HepG2 (cell line): ENCODE measurements around the gene HOXA10. TPM values are rescaled to one million over a fixed set of nuclear protein-coding genes. Genes with fewer than 3 reads are reported as not detected.

Source experiments
- ATAC-seq: fragments of 200-7000 bp; cut with Tn5 transposase; 3 replicates; pipeline ENCODE4 v1.9.1; 2020; ENCODE audit warnings: mild to moderate bottlenecking, moderate library complexity
- BruUV-seq: library from RNA; stranded (reverse); fragments of 400-500 nt; replicated peaks from 2 replicates; lab custom pipeline; 2021; lab: Mats Ljungman, UMichigan
- CTCF ChIA-PET: fragments of 300-600 bp; formaldehyde crosslinking; extraction: SDS; loops from one replicate; lab custom pipeline; 2021; ENCODE audit warnings: low total read pairs, inconsistent platforms, low intra/inter-chr PET ratio; lab: Yijun Ruan, JAX
- POLR2A ChIA-PET: fragments of 350-600 bp; sonication (Branson Sonifier 250); formaldehyde crosslinking; loops from one replicate; lab custom pipeline; 2020; ENCODE audit warnings: antibody characterized with exemption, inconsistent platforms; lab: Yijun Ruan, JAX
- DNase-seq: peaks from one replicate; pipeline ENCODE4 v3.0.0-alpha.2; 2015; ENCODE audit warnings: low spot score
- FAIRE-seq: peaks from 3 replicates; lab custom pipeline; 2011; peaks lifted over from hg19 to GRCh38; lab: Jason Lieb, UNC
- H2AFZ ChIP-seq: one replicate; pipeline ENCODE4 v1.6.1; 2011; ENCODE audit warnings: low read length, inconsistent platforms
- H3K27ac ChIP-seq: fragments of 300-600 bp; 3 replicates; pipeline ENCODE4 v1.8.0; 2011; ENCODE audit warnings: mixed run types, mild to moderate bottlenecking, mixed read lengths, low read length, inconsistent platforms; ENCODE audit not compliant: insufficient read depth; ENCODE audit errors: extremely low read length
- H3K27me3 ChIP-seq, 2 experiments: fragments of 200-600 bp in 1 of 2; 2 replicates in 1 of 2; 3 replicates in 1 of 2; pipeline versions ENCODE4 v1.6.0 to v1.8.0; 2011; ENCODE audit warnings: low read length in 2 of 2, mild to moderate bottlenecking in 2 of 2, moderate library complexity in 2 of 2, inconsistent platforms in 1 of 2; ENCODE audit not compliant: insufficient read depth in 2 of 2, control insufficient read depth in 1 of 2
- H3K36me3 ChIP-seq, 2 experiments: fragments of 200-600 bp in 1 of 2; replicated peaks in 1 of 2; 2 replicates in 1 of 2; 3 replicates in 1 of 2; pipeline versions ENCODE4 v1.5.1 to v1.8.0; 2011; ENCODE audit warnings: low read length in 2 of 2, inconsistent platforms in 1 of 2; ENCODE audit not compliant: insufficient read depth in 2 of 2, control insufficient read depth in 1 of 2
- H3K4me1 ChIP-seq: 2 replicates; pipeline ENCODE4 v1.5.1; 2012; ENCODE audit warnings: low read length, inconsistent platforms; ENCODE audit not compliant: insufficient read depth
- H3K4me2 ChIP-seq: 2 replicates; pipeline ENCODE4 v1.6.0; 2011; ENCODE audit warnings: low read depth, low read length, inconsistent platforms
- H3K4me3 ChIP-seq, 3 experiments: fragments of 200-600 bp in 1 of 3; sonication (generic), shearing (Covaris generic) in 1 of 3; replicated peaks in 1 of 3; 2 replicates each; pipeline ENCODE4 v1.5.1; 2011 to 2016; ENCODE audit warnings: low read length in 3 of 3, inconsistent platforms in 2 of 3, low read depth in 2 of 3, mild to moderate bottlenecking in 2 of 3, control low read depth in 1 of 3, mixed read lengths in 1 of 3; ENCODE audit not compliant: insufficient read depth in 1 of 3
- H3K79me2 ChIP-seq: one replicate; pipeline ENCODE4 v1.6.1; 2011; ENCODE audit warnings: low read length, inconsistent platforms; ENCODE audit not compliant: insufficient read depth
- H3K9ac ChIP-seq: 2 replicates; pipeline ENCODE4 v1.6.0; 2011; ENCODE audit warnings: mild to moderate bottlenecking, low read depth, low read length, inconsistent platforms; ENCODE audit not compliant: insufficient read depth
- H3K9me3 ChIP-seq: 2 replicates; pipeline ENCODE4 v1.5.1; 2012; ENCODE audit warnings: mild to moderate bottlenecking, low read length
- H4K20me1 ChIP-seq: 2 replicates; pipeline ENCODE4 v1.6.0; 2011; ENCODE audit warnings: inconsistent platforms, mild to moderate bottlenecking, low read length, moderate library complexity; ENCODE audit not compliant: insufficient read depth
- ATF4 ChIP-seq, 2 experiments: fragments of 450-650 bp in 1 of 2; sonication (generic) in 1 of 2; formaldehyde crosslinking; IDR thresholded peaks; 2 replicates each; pipeline versions ENCODE4 v1.5.0 to v1.8.0; 2020 to 2022; ENCODE audit warnings: mild to moderate bottlenecking in 1 of 2, missing genetic modification reagents in 1 of 2
- CBX2 ChIP-seq, 2 experiments: fragments of 200-600 bp in 1 of 2; sonication (generic); formaldehyde crosslinking in 1 of 2; IDR thresholded peaks; 2 replicates each; pipeline versions ENCODE4 v1.7.0 to v1.8.1; 2018 to 2022; ENCODE audit warnings: low read depth in 2 of 2, low read length in 1 of 2, mild to moderate bottlenecking in 1 of 2, missing genetic modification reagents in 1 of 2
- CEBPZ ChIP-seq: IDR thresholded peaks from 2 replicates; pipeline ENCODE4 v1.6.1; 2012; ENCODE audit warnings: low read length, improper control_type of control experiment
- GABPB1 ChIP-seq: IDR thresholded peaks from 2 replicates; pipeline ENCODE4 v1.6.1; 2016; ENCODE audit warnings: mild to moderate bottlenecking, missing genetic modification reagents, moderate library complexity, missing compliant biosample characterization
- NFYB ChIP-seq: sonication (generic); formaldehyde crosslinking; IDR thresholded peaks from 2 replicates; pipeline ENCODE4 v1.4.0; 2020; ENCODE audit warnings: missing genetic modification reagents
- PLRG1 ChIP-seq: fragments of 450-650 bp; conservative IDR thresholded peaks from 2 replicates; pipeline ENCODE4 v1.6.1; 2016
- POLR2G ChIP-seq: fragments of 200-400 bp; formaldehyde crosslinking; IDR thresholded peaks from 2 replicates; pipeline ENCODE4 v1.6.1; 2018; ENCODE audit warnings: mild to moderate bottlenecking, low read depth, low read length, moderate library complexity
- RNF2 ChIP-seq: fragments of 450-650 bp; conservative IDR thresholded peaks from 2 replicates; pipeline ENCODE4 v1.6.1; 2016; ENCODE audit warnings: low read depth
- TAF1 ChIP-seq: sonication (generic); formaldehyde crosslinking; IDR thresholded peaks from 2 replicates; pipeline ENCODE4 v1.4.0; 2020; ENCODE audit warnings: missing genetic modification reagents
- ZFP36 ChIP-seq: fragments of 150-350 bp; IDR thresholded peaks from 2 replicates; pipeline ENCODE4 v1.6.1; 2018; ENCODE audit warnings: borderline replicate concordance, low read length, low read depth; ENCODE audit not compliant: partially characterized antibody
- ZFX ChIP-seq: sonication (generic); formaldehyde crosslinking; IDR thresholded peaks from 2 replicates; pipeline ENCODE4 v1.4.0; 2020; ENCODE audit warnings: mild to moderate bottlenecking, low read depth, missing genetic modification reagents, moderate library complexity
- ZNF20 ChIP-seq: sonication (generic); formaldehyde crosslinking; IDR thresholded peaks from 2 replicates; pipeline ENCODE4 v1.4.0; 2020; ENCODE audit warnings: mild to moderate bottlenecking, moderate library complexity, missing genetic modification reagents
- ZNF263 ChIP-seq: sonication (generic); formaldehyde crosslinking; IDR thresholded peaks from 2 replicates; pipeline ENCODE4 v1.4.0; 2020; ENCODE audit warnings: missing genetic modification reagents
- ZNF296 ChIP-seq: sonication (generic); formaldehyde crosslinking; conservative IDR thresholded peaks from 2 replicates; pipeline ENCODE4 v1.5.0; 2020; ENCODE audit warnings: mild to moderate bottlenecking, missing genetic modification reagents
- ZNF724P ChIP-seq: sonication (generic); formaldehyde crosslinking; IDR thresholded peaks from 2 replicates; pipeline ENCODE4 v1.8.0; 2022; ENCODE audit warnings: missing genetic modification reagents, borderline replicate concordance
- WGBS: methylation state at CpG from one replicate; pipeline ENCODE4 v1.1.6; 2017; ENCODE audit warnings: low lambda C conversion rate; 5-methylcytosine and 5-hydroxymethylcytosine counted together
- in situ Hi-C: cut with HindIII; loops from 2 replicates; pipeline ENCODE4 v1.10.0; 2017; ENCODE audit warnings: low pct_unique_long_range_greater_than_20kb; ENCODE audit not compliant: extremely low pct_ligation_motif_present
- intact Hi-C: fragments of 100-400 bp; cut with micrococcal nuclease; formaldehyde crosslinking; loops from one replicate; pipeline ENCODE4 v1.10.0; 2022; ENCODE audit not compliant: unreplicated experiment
- polyA plus RNA-seq, 8 experiments: library from polyadenylated mRNA; depleted of rRNA in 3 of 8; stranded (reverse) in 7 of 8; unstranded in 1 of 8; fragments of >200 nt; fragmentation: Illumina TruSeq in 4 of 8; extraction: Trizol in 4 of 8; gene quantifications; 2 replicates each; pipeline versions ENCODE4 v1.2.1 to v1.2.3, GENCODE V29; 2011 to 2016; ENCODE audit warnings: low read depth in 4 of 8, missing spikeins in 1 of 8, mixed read lengths in 1 of 8; ENCODE audit not compliant: insufficient read depth in 1 of 8
- total RNA-seq, 5 experiments: library from RNA; depleted of rRNA; stranded (reverse); fragments of >200 nt; fragmentation: Illumina TruSeq; extraction: Trizol; gene quantifications; 2 replicates each; pipeline ENCODE4 v1.2.3, GENCODE V29; 2016; ENCODE audit warnings: low read depth in 1 of 5

The HOXA10 gene
- total and polyA plus RNA-seq, 2 of the 13 experiments (the other 11 are each of a cell fraction or from before 2014, with no cell fraction given), result not detected

- in situ Hi-C loops (no loop called here), intact Hi-C loops (loop anchor here (5.0 kb wide), 1 partner anchor 811 kb away; no protein-coding TSS in a partner anchor)
- ChIA-PET POLR2A (no interaction called here), CTCF (interaction anchor here (2.2 kb wide), 1 partner anchor 709 kb away, joined by 14 read pairs; no protein-coding TSS in a partner anchor)
- Histone ChIP-seq H3K27me3 (peaks cover 0 to 75% of the 10 kb centered on the region in 2 experiments; a peak in 4 of 5 replicates), H3K36me3 (no peaks in the 10 kb centered on the region), H3K9ac (no peak overlapping the region), H3K4me3 (no peak overlapping the region), H3K4me2 (no peak overlapping the region), H3K4me1 (peaks cover 15% of the 10 kb centered on the region), H2AFZ (no peak overlapping the region), H3K9me3 (no peaks in the 10 kb centered on the region), H3K27ac (no peak overlapping the region), H3K79me2 (no peaks in the 10 kb centered on the region), H4K20me1 (no peaks in the 10 kb centered on the region)
- DNase-seq (no peak), ATAC-seq (no peak), FAIRE-seq (no peak)
- no TSS peak for BruUV-seq
- TF ChIP-seq CBX2 (IDR thresholded peaks at IDR 0.05; ENCODE audit: low read depth, low read length) (peak; percentile 98), CBX2 (CRISPR knock-in tag; IDR thresholded peaks at IDR 0.05; ENCODE audit: low read depth) (0 out of 2 replicates have a peak, but pooled peaks have one; percentile 29), RNF2 (peak; percentile 99), TAF1 (CRISPR knock-in tag) (no peak), ZFP36 (peak; percentile 96), ZNF263 (CRISPR knock-in tag) (no peak)
- WGBS, result 41% methylated on average over 3 of the region's 3 CpGs
These were observed 37.7 kb upstream of the HOXA10 start for GRCh38 chr7:27211764-27212204.

- Histone ChIP-seq H3K4me3 (0 out of 6 replicates have a peak overlapping the region, but pooled peaks of 1 of the 3 experiments have one; percentile 51), H3K4me1 (peaks cover 15% of the 10 kb centered on the region), H3K27ac (no peak overlapping the region), H4K20me1 (no peaks in the 10 kb centered on the region), H3K9me3 (no peaks in the 10 kb centered on the region), H3K36me3 (no peaks in the 10 kb centered on the region), H3K9ac (no peak overlapping the region), H3K79me2 (no peaks in the 10 kb centered on the region), H2AFZ (no peak overlapping the region), H3K4me2 (peak overlapping the region; percentile 80; the same call in 1 of the 2 replicates), H3K27me3 (peaks cover 0 to 75% of the 10 kb centered on the region in 2 experiments; a peak in 4 of 5 replicates)
- ChIA-PET POLR2A (no interaction called here), CTCF (interaction anchor here (2.2 kb wide), 1 partner anchor 710 kb away, joined by 14 read pairs; no protein-coding TSS in a partner anchor)
- ATAC-seq (peak; percentile 14; the same call in 2 of the 3 replicates), DNase-seq (no peak), FAIRE-seq (no peak)
- intact Hi-C loops (loop anchor here (5.0 kb wide), 1 partner anchor 811 kb away; no protein-coding TSS in a partner anchor), in situ Hi-C loops (no loop called here)
- no TSS peak for BruUV-seq
- WGBS, result 100% methylated on average over 1 of the region's 1 CpG
- no peak for TF ChIP-seq ZNF724P (CRISPR knock-in tag)
- no peak for TF ChIP-seq NFYB
- TF ChIP-seq ZFX, result no peak
- TF ChIP-seq PLRG1, result no peak
- TF ChIP-seq ZNF20 (CRISPR knock-in tag), result no peak
- TF ChIP-seq CEBPZ, result no peak
- no peak for TF ChIP-seq GABPB1 (CRISPR knock-in tag)
- TF ChIP-seq ATF4 (CRISPR knock-in tag; IDR thresholded peaks at IDR 0.05), result no peak
- TF ChIP-seq POLR2G, result no peak
- no peak for TF ChIP-seq ZNF296 (CRISPR knock-in tag)
These were observed 36.9 kb upstream of the HOXA10 start for GRCh38 chr7:27211084-27211446.
